AG04449 (cell line): Measurements from ENCODE around the gene SEPHS1.
"Not testable (repeated sequence)": the region's sequence is repeated elsewhere in the genome, so short reads cannot be mapped to it uniquely, and the experiment has no call there.

ENCODE experiments used
- CTCF ChIA-PET: fragments of 350-600 bp; formaldehyde crosslinking; extraction: SDS; loops from one replicate; lab custom pipeline; 2021; ENCODE audit warnings: antibody characterized with exemption; lab: Yijun Ruan, JAX
- POLR2A ChIA-PET: fragments of 400-600, 350-600 bp; formaldehyde crosslinking; extraction: SDS; loops from one replicate; lab custom pipeline; 2020; ENCODE audit warnings: antibody characterized with exemption, inconsistent platforms; lab: Yijun Ruan, JAX
- DNase-seq: peaks from one replicate; pipeline ENCODE4 v3.0.0-alpha.2; 2010; ENCODE audit warnings: low read depth, low spot score
- H3K4me3 ChIP-seq: 2 replicates; pipeline ENCODE4 v1.5.1; 2011; ENCODE audit warnings: low read depth, mild to moderate bottlenecking, control low read depth, low read length
- TF ChIP-seq, protein P1 (sequence below): IDR thresholded peaks from one replicate; pipeline ENCODE4 v1.5.1; 2011; ENCODE audit warnings: mild to moderate bottlenecking, moderate library complexity, low read length, control low read depth, inconsistent platforms; ENCODE audit not compliant: insufficient read depth; ENCODE audit errors: missing control alignments

SEPHS1 gene

GRCh38 chr10:13337128-13337826 lies 10.8 kb downstream of the SEPHS1 start:
- ChIA-PET POLR2A (no interaction called here), CTCF (interaction anchor here (2.1 kb wide), 1 partner anchor 35 kb away, joined by 11 read pairs; no protein-coding TSS in a partner anchor)
- no peak overlapping the region for H3K4me3 ChIP-seq
- TF ChIP-seq, protein P1, sequence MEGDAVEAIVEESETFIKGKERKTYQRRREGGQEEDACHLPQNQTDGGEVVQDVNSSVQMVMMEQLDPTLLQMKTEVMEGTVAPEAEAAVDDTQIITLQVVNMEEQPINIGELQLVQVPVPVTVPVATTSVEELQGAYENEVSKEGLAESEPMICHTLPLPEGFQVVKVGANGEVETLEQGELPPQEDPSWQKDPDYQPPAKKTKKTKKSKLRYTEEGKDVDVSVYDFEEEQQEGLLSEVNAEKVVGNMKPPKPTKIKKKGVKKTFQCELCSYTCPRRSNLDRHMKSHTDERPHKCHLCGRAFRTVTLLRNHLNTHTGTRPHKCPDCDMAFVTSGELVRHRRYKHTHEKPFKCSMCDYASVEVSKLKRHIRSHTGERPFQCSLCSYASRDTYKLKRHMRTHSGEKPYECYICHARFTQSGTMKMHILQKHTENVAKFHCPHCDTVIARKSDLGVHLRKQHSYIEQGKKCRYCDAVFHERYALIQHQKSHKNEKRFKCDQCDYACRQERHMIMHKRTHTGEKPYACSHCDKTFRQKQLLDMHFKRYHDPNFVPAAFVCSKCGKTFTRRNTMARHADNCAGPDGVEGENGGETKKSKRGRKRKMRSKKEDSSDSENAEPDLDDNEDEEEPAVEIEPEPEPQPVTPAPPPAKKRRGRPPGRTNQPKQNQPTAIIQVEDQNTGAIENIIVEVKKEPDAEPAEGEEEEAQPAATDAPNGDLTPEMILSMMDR = no peak
- DNase-seq = no peak

- ChIA-PET CTCF (interaction anchor here (2.1 kb wide), 1 partner anchor 34 kb away, joined by 11 read pairs; no protein-coding TSS in a partner anchor), POLR2A (no interaction called here)
- TF ChIP-seq, protein P1 = no peak
- no peak overlapping the region for H3K4me3 ChIP-seq
- DNase-seq = no peak
These were observed 12.2 kb downstream of the SEPHS1 start for GRCh38 chr10:13335881-13336280.

DNA sequence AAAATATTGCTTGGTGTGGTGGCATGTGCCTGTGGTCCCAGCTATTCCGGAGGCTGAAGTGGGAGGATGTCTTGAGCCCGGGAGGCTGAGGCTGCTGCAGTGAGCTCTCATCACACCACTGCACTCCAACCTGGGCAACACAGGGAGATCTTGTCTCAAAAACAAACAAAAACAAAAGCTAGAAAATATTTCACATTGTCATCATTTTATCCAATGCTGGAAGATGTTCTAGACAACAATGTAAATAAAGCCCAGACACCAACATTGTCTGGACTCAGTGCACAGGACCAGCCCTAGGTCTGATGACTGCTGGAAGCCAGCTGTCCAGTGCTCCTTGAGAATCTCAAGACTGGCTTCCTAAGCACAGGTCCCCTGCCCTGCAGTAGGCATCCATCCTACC lies 13.5 kb downstream of the SEPHS1 start:
- ChIA-PET CTCF (no interaction called here), POLR2A (no interaction called here)
- TF ChIP-seq, protein P1 = no peak

GRCh38 chr10:13331646-13332045 lies 16.4 kb downstream of the SEPHS1 start:
- ChIA-PET POLR2A (no interaction called here), CTCF (interaction anchor here (1.0 kb wide), 1 partner anchor 387 kb away, joined by 4 read pairs; no protein-coding TSS in a partner anchor)
- no peak overlapping the region for H3K4me3 ChIP-seq
- TF ChIP-seq, protein P1 = no peak
- DNase-seq = no peak

More for the DNA sequence above, 13.5 kb downstream of the SEPHS1 start:
- no peak overlapping the region for H3K4me3 ChIP-seq
- no peak for DNase-seq

DNA sequence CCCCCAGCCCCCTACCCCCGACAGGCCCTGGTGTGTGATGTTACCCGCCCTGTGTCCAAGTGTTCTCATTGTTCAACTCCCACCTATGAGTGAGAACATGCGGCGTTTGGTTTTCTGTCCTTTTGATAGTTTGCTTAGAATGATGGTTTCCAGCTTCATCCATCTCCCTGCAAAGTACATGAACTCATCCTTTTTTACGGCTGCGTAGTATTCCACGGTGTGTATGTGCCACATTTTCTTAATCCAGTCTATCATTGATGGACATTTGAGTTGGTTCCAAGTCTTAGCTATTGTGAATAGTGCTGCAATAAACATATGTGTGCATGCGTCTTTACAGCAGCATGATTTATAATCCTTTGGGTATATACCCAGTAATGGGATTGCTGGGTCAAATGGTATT lies 17.1 kb downstream of the SEPHS1 start:
- CTCF ChIA-PET, DNase-seq, POLR2A ChIA-PET, H3K4me3 ChIP-seq: not testable (repeated sequence)

- CTCF ChIA-PET = interaction anchor here (2.1 kb wide), 1 partner anchor 27 kb away, joined by 9 read pairs; no protein-coding TSS in a partner anchor
- TF ChIP-seq, protein P1 = no peak
- H3K4me3 ChIP-seq = no peak overlapping the region
- POLR2A ChIA-PET = no interaction called here
- DNase-seq = no peak
These were observed 18.5 kb downstream of the SEPHS1 start for GRCh38 chr10:13329565-13329964.
